Ovary (tissue), 9 donors: ENCODE measurements around the gene JARID2. TPM values are rescaled to one million over a fixed set of nuclear protein-coding genes. Genes with fewer than 3 reads are reported as not detected.

ENCODE experiments used
- DNase-seq, 5 donors: peaks; one replicate each; pipeline ENCODE4 v3.0.0-alpha.2; 2019 to 2020
- H3K27ac ChIP-seq, 2 donors: fragments of 200-600 bp; one replicate each; pipeline versions ENCODE4 v1.5.1 to v1.8.0; 2019 to 2022
- H3K27me3 ChIP-seq: fragments of 200-600 bp; one replicate; pipeline ENCODE4 v1.8.0; 2022
- H3K36me3 ChIP-seq: fragments of 200-600 bp; sonication (generic); one replicate; pipeline ENCODE4 v1.5.1; 2019
- H3K4me1 ChIP-seq: one replicate; pipeline ENCODE4 v1.8.1; 2013; ENCODE audit warnings: mild to moderate bottlenecking, moderate library complexity; ENCODE audit not compliant: insufficient read depth
- H3K4me3 ChIP-seq: fragments of 200-600 bp; sonication (generic); one replicate; pipeline ENCODE4 v1.5.1; 2017
- H3K9me3 ChIP-seq, 2 donors: fragments of 200-600 bp in 1 of 2; sonication (generic) in 1 of 2; one replicate each; pipeline versions ENCODE4 v1.5.1 to v1.8.1; 2013 to 2019; ENCODE audit warnings: mild to moderate bottlenecking in 1 of 2, moderate library complexity in 1 of 2
- CTCF ChIP-seq, 3 donors: fragments of 450-650 bp in 2 of 3; fragments of 200-600 bp in 1 of 3; IDR thresholded peaks; one replicate each; pipeline versions ENCODE4 v1.5.1 to v1.8.0; 2016 to 2022; ENCODE audit warnings: antibody characterized with exemption in 3 of 3, mild to moderate bottlenecking in 1 of 3
- EP300 ChIP-seq: sonication (generic); formaldehyde crosslinking; IDR thresholded peaks from one replicate; pipeline ENCODE4 v1.6.1; 2017; ENCODE audit warnings: antibody characterized with exemption
- POLR2A ChIP-seq: fragments of 450-650 bp; IDR thresholded peaks from one replicate; pipeline ENCODE4 v1.6.1; 2017; ENCODE audit warnings: antibody characterized with exemption, mild to moderate bottlenecking, moderate library complexity
- WGBS, 3 donors: extraction: QIAGEN DNeasy Blood & Tissue Kit in 1 of 3; methylation state at CpG; one replicate each; pipeline versions ENCODE4 v1.1.5 to v1.1.7; 2013 to 2017; 5-methylcytosine and 5-hydroxymethylcytosine counted together
- intact Hi-C, 4 donors: fragments of 100-400 bp; cut with DNase I; formaldehyde crosslinking; loops; one replicate each; pipeline versions ENCODE4 v1.11.0 to v1.15.1; 2022 to 2023
- polyA plus RNA-seq, 2 donors: library from polyadenylated mRNA; stranded (reverse); fragments of 200-250 nt in 1 of 2; fragments of 350-450 nt in 1 of 2; fragmentation: Illumina TruSeq in 1 of 2; extraction: RNeasy Lipid Tissue Mini Kit (QIAGEN cat#74804) in 1 of 2; gene quantifications; one replicate each; pipeline ENCODE4 v1.2.3, GENCODE V29; 2013 to 2014
- total RNA-seq, 7 donors: library from RNA; depleted of rRNA in 2 of 7; stranded (reverse); fragments of >200 nt in 2 of 7; fragmentation: NEBNext Ultra II Directional in 3 of 7; extraction: Animal tissue kit (Norgen Biotek cat#: 25700) in 3 of 7; gene quantifications; one replicate each; pipeline versions ENCODE4 v1.1.0 to v1.2.4, GENCODE V29; 2016 to 2023
- donor health status: DM: no; HTN: no; CAD: no; lungs with moderate emphysema.
- donor health status: DM: no; HTN: no; CAD: no.
- donor health status: Bipolar disorder and iron deficiency.
- donor health status: DM: yes; HTN: yes; CAD: no.
- donor health status: DM: no; HTN: no; CAD: no.
- donor health status: DM: yes; HTN: yes; CAD: no.

JARID2 gene
- total and polyA plus RNA-seq, 9 donors: 4.5 to 17.4 (median 8.7) TPM

DNA sequence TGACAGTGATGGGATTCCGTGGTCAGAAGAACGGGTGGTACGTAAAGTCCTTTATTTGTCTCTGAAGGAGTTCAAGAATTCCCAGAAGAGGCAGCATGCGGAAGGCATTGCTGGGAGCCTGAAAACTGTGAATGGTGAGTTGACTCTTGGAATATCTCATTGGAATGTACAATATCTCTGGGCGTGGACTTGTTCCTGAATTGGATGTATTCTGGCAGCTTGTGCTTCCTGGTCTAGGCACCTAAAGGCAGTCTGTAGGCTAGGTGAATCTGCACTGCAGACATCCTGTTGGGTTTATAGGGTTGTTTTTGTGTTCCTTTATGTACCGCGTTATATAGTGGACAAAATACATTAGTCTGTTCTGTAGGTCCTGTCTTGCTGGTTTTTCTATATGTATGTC lies 128.2 kb downstream of the JARID2 start:
- Histone ChIP-seq H3K27me3 (no peaks in the 10 kb centered on the region), H3K27ac (no peak overlapping the region), H3K36me3 (no peaks in the 10 kb centered on the region), H3K9me3 (no peaks in the 10 kb centered on the region), H3K4me3 (no peak overlapping the region), H3K4me1 (peaks cover 6% of the 10 kb centered on the region)
- TF ChIP-seq EP300 (no peak), CTCF (IDR thresholded peaks at IDR 0.05) (no peak), POLR2A (no peak)
- 88 to 93% (median 89%) methylated on average over 7 of the region's 7 CpGs for WGBS, 3 donors
- intact Hi-C loops: loop anchor here in 1 of 4 donors (10.0 kb wide), 1 partner anchor 59 kb away; no protein-coding TSS in a partner anchor
- DNase-seq: no peak

DNA sequence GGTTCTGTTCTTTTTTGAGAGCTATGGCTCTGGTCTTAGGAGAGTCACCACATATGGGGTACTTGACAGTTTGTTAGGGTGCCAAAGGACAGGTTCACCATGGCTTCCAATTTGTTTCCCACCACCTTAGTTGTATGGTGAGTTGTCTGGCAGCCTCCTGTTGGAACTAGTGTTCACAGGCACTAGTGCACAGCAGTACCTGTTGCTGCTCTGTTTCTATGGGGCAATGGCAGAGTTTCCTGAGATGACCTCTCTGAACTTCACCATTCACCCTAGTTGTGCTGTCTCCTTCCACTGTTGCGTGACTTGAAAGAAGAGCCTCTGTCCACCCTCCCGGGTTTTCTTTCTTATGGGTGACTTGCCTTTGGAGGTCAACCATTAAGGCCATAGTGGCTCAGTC lies 129.1 kb downstream of the JARID2 start:
- no peak overlapping the region for H3K4me3 ChIP-seq
- WGBS, 3 donors: 93 to 98% (median 97%) methylated on average over 2 of the region's 2 CpGs
- no peaks in the 10 kb centered on the region for H3K36me3 ChIP-seq
- intact Hi-C loops: loop anchor here in 1 of 4 donors (10.0 kb wide), 1 partner anchor 60 kb away; no protein-coding TSS in a partner anchor
- H3K27ac ChIP-seq: no peak overlapping the region
- H3K27me3 ChIP-seq: no peaks in the 10 kb centered on the region
- DNase-seq: no peak
- no peaks in the 10 kb centered on the region for H3K9me3 ChIP-seq
- TF ChIP-seq EP300: no peak
- peaks cover 3% of the 10 kb centered on the region for H3K4me1 ChIP-seq

GRCh38 chr6:15375638-15376290 lies 129.9 kb downstream of the JARID2 start:
- TF ChIP-seq CTCF (IDR thresholded peaks at IDR 0.05) (no peak), EP300 (no peak), POLR2A (no peak)
- H3K36me3 ChIP-seq: no peaks in the 10 kb centered on the region
- H3K4me1 ChIP-seq: no peaks in the 10 kb centered on the region
- no peak for DNase-seq
- intact Hi-C loops: loop anchor here in 1 of 4 donors (10.0 kb wide), 1 partner anchor 61 kb away; no protein-coding TSS in a partner anchor
- H3K9me3 ChIP-seq: no peaks in the 10 kb centered on the region
- H3K27me3 ChIP-seq: no peaks in the 10 kb centered on the region
- no peak overlapping the region for H3K4me3 ChIP-seq
- 64 to 77% (median 67%) methylated on average over 4 of the region's 4 CpGs for WGBS, 3 donors
- no peak overlapping the region for H3K27ac ChIP-seq

- 93 to 95% (median 93%) methylated on average over 5 of the region's 5 CpGs for WGBS, 3 donors
- no peaks in the 10 kb centered on the region for H3K27me3 ChIP-seq
- no peak overlapping the region for H3K27ac ChIP-seq
- H3K36me3 ChIP-seq: no peaks in the 10 kb centered on the region
- no peak overlapping the region for H3K4me3 ChIP-seq
- no peak for DNase-seq
- no peaks in the 10 kb centered on the region for H3K9me3 ChIP-seq
- intact Hi-C loops: loop anchor here in 1 of 4 donors (10.0 kb wide), 1 partner anchor 62 kb away; no protein-coding TSS in a partner anchor
- TF ChIP-seq POLR2A (no peak), CTCF (IDR thresholded peaks at IDR 0.05) (no peak), EP300 (no peak)
- no peaks in the 10 kb centered on the region for H3K4me1 ChIP-seq
Measured at GRCh38 chr6:15376900-15377487, 131.1 kb downstream of the JARID2 start.

DNA sequence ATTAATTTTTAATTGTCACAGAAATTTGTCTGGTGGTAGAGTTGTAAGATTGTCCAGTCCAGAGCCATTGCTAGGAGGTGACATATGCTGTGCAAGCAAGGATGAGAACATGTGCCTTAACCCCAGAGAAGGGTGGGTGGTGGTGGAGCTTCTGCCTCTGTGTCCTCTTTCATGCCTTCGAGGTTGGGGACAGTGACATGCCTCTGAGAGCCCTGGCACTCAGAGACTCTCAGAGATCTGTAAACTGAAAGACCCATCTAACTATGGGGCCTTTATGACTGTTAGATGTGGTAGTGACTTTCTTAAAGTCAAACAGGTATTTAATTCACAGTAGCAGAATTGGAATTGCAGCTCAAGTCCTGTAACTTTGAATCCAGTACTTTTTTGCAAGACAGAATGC lies 132.4 kb downstream of the JARID2 start:
- TF ChIP-seq EP300 (no peak), CTCF (IDR thresholded peaks at IDR 0.05) (no peak), POLR2A (no peak)
- no peaks in the 10 kb centered on the region for H3K27me3 ChIP-seq
- intact Hi-C loops: loop anchor here in 1 of 4 donors (10.0 kb wide), 1 partner anchor 63 kb away; no protein-coding TSS in a partner anchor
- H3K36me3 ChIP-seq: no peaks in the 10 kb centered on the region
- WGBS, 3 donors: 88 to 100% (median 96%) methylated on average over 1 of the region's 1 CpG
- no peaks in the 10 kb centered on the region for H3K4me1 ChIP-seq
- no peak for DNase-seq
- H3K4me3 ChIP-seq: no peak overlapping the region
- H3K9me3 ChIP-seq: no peaks in the 10 kb centered on the region
- no peak overlapping the region for H3K27ac ChIP-seq
